Sigmoid colon (tissue), 7 donors: ENCODE measurements around the gene GEMIN7. TPM values are rescaled to one million over a fixed set of nuclear protein-coding genes. Genes with fewer than 3 reads are reported as not detected.

ENCODE experiments used
- DNase-seq: peaks from one replicate; pipeline ENCODE4 v3.0.0-alpha.2; 2019
- H3K27ac ChIP-seq, 4 donors: fragments of 200-600 bp; sonication (generic); one replicate each; pipeline ENCODE4 v1.5.1; 2016 to 2019; ENCODE audit warnings: mild to moderate bottlenecking in 1 of 4
- H3K27me3 ChIP-seq, 3 donors: fragments of 200-600 bp; sonication (generic); one replicate each; pipeline ENCODE4 v1.5.1; 2019; ENCODE audit warnings: mild to moderate bottlenecking in 1 of 3
- H3K36me3 ChIP-seq, 4 donors: fragments of 200-600 bp; sonication (generic); one replicate each; pipeline ENCODE4 v1.5.1; 2016 to 2019
- H3K4me1 ChIP-seq, 4 donors: fragments of 200-600 bp; sonication (generic); one replicate each; pipeline ENCODE4 v1.5.1; 2017 to 2019
- H3K4me3 ChIP-seq, 4 donors: fragments of 200-600 bp; sonication (generic); one replicate each; pipeline ENCODE4 v1.5.1; 2017 to 2019; ENCODE audit warnings: mild to moderate bottlenecking in 2 of 4, moderate library complexity in 1 of 4
- H3K9me3 ChIP-seq, 4 donors: fragments of 200-600 bp in 3 of 4; sonication (generic) in 3 of 4; one replicate each; pipeline versions ENCODE4 v1.5.1 to v1.6.1; 2013 to 2019
- EP300 ChIP-seq, 4 donors: sonication (generic); formaldehyde crosslinking; IDR thresholded peaks; one replicate each; pipeline ENCODE4 v1.6.1; 2017; ENCODE audit warnings: antibody characterized with exemption in 4 of 4
- POLR2A ChIP-seq, 2 donors: fragments of 450-650 bp; IDR thresholded peaks; one replicate each; pipeline ENCODE4 v1.6.1; 2016; ENCODE audit warnings: antibody characterized with exemption in 2 of 2, mild to moderate bottlenecking in 2 of 2, moderate library complexity in 2 of 2
- POLR2AphosphoS5 ChIP-seq, 4 donors: sonication (generic); formaldehyde crosslinking; IDR thresholded peaks; one replicate each; pipeline ENCODE4 v1.6.1; 2017; ENCODE audit warnings: antibody characterized with exemption in 4 of 4
- WGBS, 2 donors: extraction: QIAGEN DNeasy Blood & Tissue Kit; methylation state at CpG; one replicate each; pipeline ENCODE4 v1.1.7; 2013; 5-methylcytosine and 5-hydroxymethylcytosine counted together
- intact Hi-C: fragments of 100-400 bp; cut with DNase I; formaldehyde crosslinking; loops from one replicate; pipeline ENCODE4 v1.15.1; 2023
- polyA plus RNA-seq, 3 donors: library from polyadenylated mRNA; stranded (reverse); fragments of 200-250 nt; gene quantifications; one replicate each; pipeline ENCODE4 v1.2.3, GENCODE V29; 2013
- total RNA-seq, 4 donors: library from RNA; depleted of rRNA; stranded (reverse); fragments of >200 nt; gene quantifications; one replicate each; pipeline ENCODE4 v1.1.0, GENCODE V29; 2016
- TF ChIP-seq, protein P1 (sequence below), 4 experiments: fragments of 450-650 bp in 3 of 4; fragments of 200-600 bp in 1 of 4; IDR thresholded peaks; one replicate each; pipeline ENCODE4 v1.5.1; 2016 to 2019; ENCODE audit warnings: antibody characterized with exemption in 4 of 4, mild to moderate bottlenecking in 3 of 4, moderate library complexity in 2 of 4
- donor health status: healthy with polysubstance abuse.
- donor health status: Bipolar disorder and iron deficiency.
- donor health status: healthy.

The GEMIN7 gene
- total and polyA plus RNA-seq, 7 donors: 10.3 to 31.2 (median 18.2) TPM

- TF ChIP-seq, protein P1, sequence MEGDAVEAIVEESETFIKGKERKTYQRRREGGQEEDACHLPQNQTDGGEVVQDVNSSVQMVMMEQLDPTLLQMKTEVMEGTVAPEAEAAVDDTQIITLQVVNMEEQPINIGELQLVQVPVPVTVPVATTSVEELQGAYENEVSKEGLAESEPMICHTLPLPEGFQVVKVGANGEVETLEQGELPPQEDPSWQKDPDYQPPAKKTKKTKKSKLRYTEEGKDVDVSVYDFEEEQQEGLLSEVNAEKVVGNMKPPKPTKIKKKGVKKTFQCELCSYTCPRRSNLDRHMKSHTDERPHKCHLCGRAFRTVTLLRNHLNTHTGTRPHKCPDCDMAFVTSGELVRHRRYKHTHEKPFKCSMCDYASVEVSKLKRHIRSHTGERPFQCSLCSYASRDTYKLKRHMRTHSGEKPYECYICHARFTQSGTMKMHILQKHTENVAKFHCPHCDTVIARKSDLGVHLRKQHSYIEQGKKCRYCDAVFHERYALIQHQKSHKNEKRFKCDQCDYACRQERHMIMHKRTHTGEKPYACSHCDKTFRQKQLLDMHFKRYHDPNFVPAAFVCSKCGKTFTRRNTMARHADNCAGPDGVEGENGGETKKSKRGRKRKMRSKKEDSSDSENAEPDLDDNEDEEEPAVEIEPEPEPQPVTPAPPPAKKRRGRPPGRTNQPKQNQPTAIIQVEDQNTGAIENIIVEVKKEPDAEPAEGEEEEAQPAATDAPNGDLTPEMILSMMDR (IDR thresholded peaks at IDR 0.05): no peak
- TF ChIP-seq EP300 (IDR thresholded peaks at IDR 0.05): no peak
- TF ChIP-seq POLR2A (IDR thresholded peaks at IDR 0.05): no peak
- TF ChIP-seq POLR2AphosphoS5 (IDR thresholded peaks at IDR 0.05): no peak
- peaks cover 47 to 96% (median 73%) of the 10 kb centered on the region in 4 donors for H3K36me3 ChIP-seq
- no peak overlapping the region for H3K27ac ChIP-seq
- WGBS, 2 donors: 94 to 95% methylated on average over 38 of the region's 38 CpGs
- H3K4me3 ChIP-seq: no peak overlapping the region
- intact Hi-C loops: no loop called here
- no peaks in the 10 kb centered on the region for H3K9me3 ChIP-seq
- H3K27me3 ChIP-seq: no peaks in the 10 kb centered on the region
- no peak for DNase-seq
- H3K4me1 ChIP-seq: no peaks in the 10 kb centered on the region
These were observed 12.0 kb upstream of the GEMIN7 start for GRCh38 chr19:45066921-45067661.

DNA sequence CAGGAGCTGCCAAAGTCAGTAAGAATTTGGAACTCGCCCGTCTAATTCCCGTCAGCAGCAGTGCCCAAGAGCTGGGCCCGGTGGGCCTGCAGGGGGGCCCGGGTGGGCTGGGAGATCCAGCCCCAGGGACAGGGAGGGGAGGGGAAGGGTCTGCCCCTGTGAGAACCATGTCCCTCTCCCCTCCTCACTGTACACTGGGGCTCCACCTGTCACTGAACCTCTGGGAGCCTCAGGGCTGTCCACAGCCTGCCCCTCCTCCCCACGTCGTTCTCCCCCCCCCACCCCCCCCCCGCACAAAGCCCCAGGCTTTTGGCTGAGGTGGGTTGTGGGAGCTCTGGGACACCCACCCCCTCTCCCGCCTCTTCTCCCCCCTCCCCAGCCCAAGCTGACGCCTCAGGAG lies 11.0 kb upstream of the GEMIN7 start:
- H3K4me3 ChIP-seq: no peak overlapping the region
- WGBS, 2 donors: 88 to 96% methylated on average over 7 to 10 of the region's 10 CpGs
- TF ChIP-seq POLR2AphosphoS5 (IDR thresholded peaks at IDR 0.05): no peak
- TF ChIP-seq, protein P1 (IDR thresholded peaks at IDR 0.05): no peak
- no peak for TF ChIP-seq POLR2A (IDR thresholded peaks at IDR 0.05)
- TF ChIP-seq EP300 (IDR thresholded peaks at IDR 0.05): no peak
- H3K27ac ChIP-seq: no peak overlapping the region
- H3K4me1 ChIP-seq: no peaks in the 10 kb centered on the region
- H3K36me3 ChIP-seq: peaks cover 47 to 87% (median 68%) of the 10 kb centered on the region in 4 donors
- H3K27me3 ChIP-seq: no peaks in the 10 kb centered on the region
- intact Hi-C loops: no loop called here
- H3K9me3 ChIP-seq: no peaks in the 10 kb centered on the region
- DNase-seq: no peak

DNA sequence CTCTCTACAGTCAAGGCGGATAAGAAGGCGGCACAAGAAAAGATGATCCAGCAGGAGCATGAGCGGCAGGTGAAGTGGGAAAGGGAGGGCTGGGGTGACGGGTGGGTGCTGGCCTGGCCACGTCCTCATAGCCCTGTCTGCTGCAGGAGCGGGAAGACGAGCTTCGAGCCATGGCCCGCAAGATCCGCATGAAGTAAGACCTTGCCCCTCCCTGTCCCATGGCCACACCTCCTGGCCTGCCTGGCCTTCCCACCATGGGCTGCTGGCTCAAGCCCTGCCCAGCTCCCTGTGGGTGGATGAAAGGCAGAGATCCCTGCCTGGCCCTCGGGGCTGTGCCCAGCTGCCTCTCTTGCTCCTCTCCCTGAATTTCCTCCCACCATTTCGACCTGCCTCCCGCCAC lies 10.0 kb upstream of the GEMIN7 start:
- H3K27me3 ChIP-seq: no peaks in the 10 kb centered on the region
- H3K9me3 ChIP-seq: no peaks in the 10 kb centered on the region
- intact Hi-C loops: no loop called here
- no peak for TF ChIP-seq EP300 (IDR thresholded peaks at IDR 0.05)
- no peak for TF ChIP-seq POLR2A (IDR thresholded peaks at IDR 0.05)
- TF ChIP-seq POLR2AphosphoS5 (IDR thresholded peaks at IDR 0.05): no peak
- TF ChIP-seq, protein P1 (IDR thresholded peaks at IDR 0.05): no peak
- H3K4me1 ChIP-seq: no peaks in the 10 kb centered on the region
- peaks cover 40 to 78% (median 61%) of the 10 kb centered on the region in 4 donors for H3K36me3 ChIP-seq
- H3K4me3 ChIP-seq: no peak overlapping the region
- no peak for DNase-seq
- WGBS, 2 donors: 50 to 83% methylated on average over 13 of the region's 13 CpGs
- no peak overlapping the region for H3K27ac ChIP-seq

DNA sequence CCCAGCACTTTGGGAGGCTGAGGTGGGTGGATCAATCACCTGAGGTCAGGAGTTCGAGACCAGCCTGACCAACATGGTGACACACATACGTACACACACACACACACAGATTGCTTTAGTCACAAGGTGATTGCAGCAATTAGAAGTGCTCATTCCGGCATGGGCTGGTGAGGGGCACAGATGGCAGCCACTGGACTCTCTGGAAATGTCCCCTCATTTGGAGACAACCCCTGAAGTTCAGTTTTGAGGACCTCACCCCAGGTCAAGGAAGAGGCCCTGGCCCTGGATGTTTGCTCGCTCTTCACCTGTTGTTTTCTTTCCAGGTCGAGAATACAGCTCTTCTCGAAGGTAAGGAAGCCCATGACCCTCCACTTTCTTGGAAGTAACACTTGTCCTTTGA lies 8.8 kb upstream of the GEMIN7 start:
- intact Hi-C loops: no loop called here
- peaks cover 32 to 67% (median 50%) of the 10 kb centered on the region in 4 donors for H3K36me3 ChIP-seq
- WGBS, 2 donors: 66 to 83% methylated on average over 6 of the region's 6 CpGs

More for the DNA sequence above, 8.8 kb upstream of the GEMIN7 start:
- H3K4me1 ChIP-seq: peaks cover 0 to 4% (median 3%) of the 10 kb centered on the region in 4 donors
- H3K27me3 ChIP-seq: no peaks in the 10 kb centered on the region
- H3K27ac ChIP-seq: no peak overlapping the region
- no peak overlapping the region for H3K4me3 ChIP-seq
- no peaks in the 10 kb centered on the region for H3K9me3 ChIP-seq
- no peak for DNase-seq
- TF ChIP-seq, protein P1 (IDR thresholded peaks at IDR 0.05): no peak
- TF ChIP-seq POLR2A (IDR thresholded peaks at IDR 0.05): no peak
- TF ChIP-seq POLR2AphosphoS5 (IDR thresholded peaks at IDR 0.05): no peak
- no peak for TF ChIP-seq EP300 (IDR thresholded peaks at IDR 0.05)
